Measurements from ENCODE around the gene CPT1B.

The CPT1B gene

DNA sequence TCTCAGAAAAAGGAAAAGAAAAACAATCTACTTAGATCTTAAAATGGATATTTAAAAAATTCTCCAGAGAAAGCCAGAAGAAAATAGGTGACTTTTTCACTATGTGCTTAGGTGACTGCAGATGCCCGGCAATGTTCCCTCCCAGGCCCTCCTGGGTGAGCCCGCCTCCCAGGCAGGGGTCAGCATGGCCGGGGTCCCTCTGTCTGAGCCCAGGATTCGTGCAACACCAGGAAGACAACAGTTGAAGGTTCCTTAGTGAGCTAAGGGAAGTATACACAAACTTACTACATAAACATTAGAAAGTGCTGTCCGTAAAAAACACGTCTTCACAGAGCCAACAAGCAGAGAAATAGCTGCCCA lies 33.9 kb upstream of the CPT1B start:
- Histone ChIP-seq H3K4me2 (ENCODE audit: insufficient read depth, low read length) (no peak overlapping the region), H3K27me3 (ENCODE audit: insufficient read depth, low read length, poor library complexity) (no peaks in the 10 kb centered on the region), H3K4me3 (ENCODE audit: low read depth in 1 of 2, low read length in 2 of 2) (no peak overlapping the region), H3K9me3 (ENCODE audit: insufficient read depth, low read length, severe bottlenecking) (no peaks in the 10 kb centered on the region), H3K9ac (ENCODE audit: low read depth, low read length) (no peak overlapping the region), H2AFZ (ENCODE audit: low read depth, low read length) (no peak overlapping the region), H4K20me1 (ENCODE audit: insufficient read depth, low read length) (no peaks in the 10 kb centered on the region), H3K27ac (ENCODE audit: low read length) (no peak overlapping the region), H3K4me1 (ENCODE audit: insufficient read depth, low read length) (no peaks in the 10 kb centered on the region), H3K79me2 (ENCODE audit: insufficient read depth, low read length) (no peaks in the 10 kb centered on the region), H3K36me3 (ENCODE audit: insufficient read depth, low read length) (no peaks in the 10 kb centered on the region)
- ATAC-seq (ENCODE audit: insufficient read depth, low read depth) (no peak), DNase-seq (no peak)
- TF ChIP-seq, protein P1, sequence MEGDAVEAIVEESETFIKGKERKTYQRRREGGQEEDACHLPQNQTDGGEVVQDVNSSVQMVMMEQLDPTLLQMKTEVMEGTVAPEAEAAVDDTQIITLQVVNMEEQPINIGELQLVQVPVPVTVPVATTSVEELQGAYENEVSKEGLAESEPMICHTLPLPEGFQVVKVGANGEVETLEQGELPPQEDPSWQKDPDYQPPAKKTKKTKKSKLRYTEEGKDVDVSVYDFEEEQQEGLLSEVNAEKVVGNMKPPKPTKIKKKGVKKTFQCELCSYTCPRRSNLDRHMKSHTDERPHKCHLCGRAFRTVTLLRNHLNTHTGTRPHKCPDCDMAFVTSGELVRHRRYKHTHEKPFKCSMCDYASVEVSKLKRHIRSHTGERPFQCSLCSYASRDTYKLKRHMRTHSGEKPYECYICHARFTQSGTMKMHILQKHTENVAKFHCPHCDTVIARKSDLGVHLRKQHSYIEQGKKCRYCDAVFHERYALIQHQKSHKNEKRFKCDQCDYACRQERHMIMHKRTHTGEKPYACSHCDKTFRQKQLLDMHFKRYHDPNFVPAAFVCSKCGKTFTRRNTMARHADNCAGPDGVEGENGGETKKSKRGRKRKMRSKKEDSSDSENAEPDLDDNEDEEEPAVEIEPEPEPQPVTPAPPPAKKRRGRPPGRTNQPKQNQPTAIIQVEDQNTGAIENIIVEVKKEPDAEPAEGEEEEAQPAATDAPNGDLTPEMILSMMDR (IDR thresholded peaks at IDR 0.05; ENCODE audit: borderline replicate concordance, extremely low read depth, low read length, poor library complexity, severe bottlenecking), result no peak
- no peak for TF ChIP-seq EZH2 (IDR thresholded peaks at IDR 0.05; ENCODE audit: borderline replicate concordance, low read depth, low read length, severe bottlenecking)

DNA sequence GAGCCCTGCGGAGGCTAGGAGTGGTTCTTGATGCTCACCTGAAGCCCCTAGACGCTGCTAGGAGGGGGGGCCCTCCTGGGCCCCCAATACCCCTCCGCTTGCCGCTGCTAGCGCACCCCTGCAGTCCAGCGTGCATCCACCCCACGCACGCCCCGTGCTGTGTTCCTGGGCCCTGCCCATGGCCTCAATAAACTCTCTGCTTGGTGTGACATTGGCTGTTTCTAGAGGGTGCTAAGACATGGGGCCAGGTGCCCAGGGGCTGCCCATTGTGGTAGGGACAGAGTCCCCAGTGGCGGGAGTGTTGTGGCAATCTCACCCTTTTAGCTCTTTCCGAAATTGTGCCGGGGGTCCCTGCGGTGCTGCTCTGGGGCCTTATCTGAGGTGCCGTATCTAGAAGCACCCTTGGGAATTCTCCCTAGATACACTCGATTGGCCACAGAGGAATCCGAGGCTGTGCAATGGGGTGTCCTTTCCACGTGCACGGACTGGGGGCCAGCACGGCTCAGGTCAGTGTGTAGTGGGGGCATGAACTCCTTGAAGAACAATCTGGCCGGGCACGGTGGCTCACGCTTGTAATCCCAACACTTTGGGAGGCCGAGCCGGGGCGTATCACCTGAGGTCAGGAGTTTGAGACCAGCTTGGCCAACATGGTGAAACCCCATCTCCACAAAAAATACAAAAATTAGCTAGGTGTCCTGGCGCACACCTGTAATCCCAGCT lies 33.3 kb upstream of the CPT1B start:
- H3K27me3 ChIP-seq (ENCODE audit: insufficient read depth, low read length, poor library complexity), result no peaks in the 10 kb centered on the region
- no peaks in the 10 kb centered on the region for H4K20me1 ChIP-seq (ENCODE audit: insufficient read depth, low read length)
- ATAC-seq (ENCODE audit: insufficient read depth, low read depth) (no peak), DNase-seq (no peak)
- no peak overlapping the region for H3K9ac ChIP-seq (ENCODE audit: low read depth, low read length)
- no peaks in the 10 kb centered on the region for H3K4me1 ChIP-seq (ENCODE audit: insufficient read depth, low read length)
- H3K4me2 ChIP-seq (ENCODE audit: insufficient read depth, low read length), result no peak overlapping the region
- H3K27ac ChIP-seq (ENCODE audit: low read length), result no peak overlapping the region
- H3K36me3 ChIP-seq (ENCODE audit: insufficient read depth, low read length), result no peaks in the 10 kb centered on the region
- no peaks in the 10 kb centered on the region for H3K79me2 ChIP-seq (ENCODE audit: insufficient read depth, low read length)
- H2AFZ ChIP-seq (ENCODE audit: low read depth, low read length), result no peak overlapping the region
- no peak overlapping the region for H3K4me3 ChIP-seq (ENCODE audit: low read depth in 1 of 2, low read length in 2 of 2)
- no peaks in the 10 kb centered on the region for H3K9me3 ChIP-seq (ENCODE audit: insufficient read depth, low read length, severe bottlenecking)
- TF ChIP-seq, protein P1 (IDR thresholded peaks at IDR 0.05; ENCODE audit: borderline replicate concordance, extremely low read depth, low read length, poor library complexity, severe bottlenecking), result no peak

DNA sequence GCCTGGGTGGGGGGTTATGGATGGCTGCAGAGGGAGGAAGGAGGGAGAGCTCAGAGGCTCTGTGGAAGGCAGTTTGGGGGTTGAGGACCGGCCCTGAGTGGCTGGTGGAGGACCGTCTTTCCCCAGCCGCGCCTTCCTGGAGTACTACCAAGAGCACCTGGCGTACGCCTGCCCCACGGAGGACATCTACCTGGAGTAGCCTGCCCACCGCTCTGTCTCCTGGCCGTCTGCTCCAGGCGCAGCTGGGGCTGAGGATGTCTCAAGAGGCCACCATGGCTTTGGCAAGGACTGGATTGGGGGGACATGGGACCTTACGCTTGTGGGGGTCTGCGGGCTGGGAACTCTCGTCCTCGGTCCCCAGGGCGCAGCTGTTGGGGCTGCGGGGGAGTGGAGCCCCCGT lies 32.4 kb upstream of the CPT1B start:
- ATAC-seq (ENCODE audit: insufficient read depth, low read depth) (no peak), DNase-seq (no peak)
- H4K20me1 ChIP-seq (ENCODE audit: insufficient read depth, low read length), result no peaks in the 10 kb centered on the region
- H2AFZ ChIP-seq (ENCODE audit: low read depth, low read length), result no peak overlapping the region
- H3K9me3 ChIP-seq (ENCODE audit: insufficient read depth, low read length, severe bottlenecking), result no peaks in the 10 kb centered on the region
- no peaks in the 10 kb centered on the region for H3K79me2 ChIP-seq (ENCODE audit: insufficient read depth, low read length)
- no peaks in the 10 kb centered on the region for H3K36me3 ChIP-seq (ENCODE audit: insufficient read depth, low read length)
- no peak overlapping the region for H3K4me2 ChIP-seq (ENCODE audit: insufficient read depth, low read length)
- TF ChIP-seq EZH2 (IDR thresholded peaks at IDR 0.05; ENCODE audit: borderline replicate concordance, low read depth, low read length, severe bottlenecking), result no peak
- TF ChIP-seq, protein P1 (IDR thresholded peaks at IDR 0.05; ENCODE audit: borderline replicate concordance, extremely low read depth, low read length, poor library complexity, severe bottlenecking), result no peak
- no peak overlapping the region for H3K4me3 ChIP-seq (ENCODE audit: low read depth in 1 of 2, low read length in 2 of 2)
- H3K4me1 ChIP-seq (ENCODE audit: insufficient read depth, low read length), result no peaks in the 10 kb centered on the region
- no peaks in the 10 kb centered on the region for H3K27me3 ChIP-seq (ENCODE audit: insufficient read depth, low read length, poor library complexity)
- H3K9ac ChIP-seq (ENCODE audit: low read depth, low read length), result no peak overlapping the region
- H3K27ac ChIP-seq (ENCODE audit: low read length), result no peak overlapping the region

All from DND-41 (cell line).